ENCODE measurements around the gene ATP6V0B.

The ATP6V0B gene

DNA sequence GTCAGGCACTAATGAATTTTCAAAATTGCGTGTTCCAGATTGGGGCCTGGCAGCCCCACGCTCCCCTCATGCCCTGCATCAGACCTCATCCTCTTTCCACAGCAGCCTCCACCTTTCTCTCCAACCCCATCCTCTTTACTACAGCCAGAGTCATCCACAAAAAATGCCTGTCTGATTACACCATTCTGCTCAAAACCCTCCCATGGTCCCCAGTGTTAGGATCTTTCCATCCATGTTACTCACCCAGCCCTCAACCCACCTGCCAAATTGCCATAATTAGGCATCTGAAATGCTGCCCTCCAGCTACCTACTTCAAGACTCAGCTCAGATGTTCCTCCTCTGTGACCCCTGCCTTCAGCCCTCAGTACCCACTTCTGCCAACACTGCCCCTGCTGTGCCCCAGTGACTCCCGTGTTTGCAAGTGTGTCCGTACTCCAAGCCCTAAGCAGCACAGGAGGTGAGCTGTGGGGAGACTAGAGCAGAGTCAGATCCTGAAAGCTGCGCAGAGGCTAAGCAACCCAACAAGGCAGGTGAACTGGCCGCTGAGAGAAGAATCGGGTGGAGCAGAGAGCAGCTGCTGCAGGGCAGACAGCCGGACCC lies 41.9 kb upstream of the ATP6V0B start:
- no peaks in the 10 kb centered on the region for H3K9me3 Mint-ChIP-seq
- H3K4me3 Mint-ChIP-seq: peak overlapping the region; percentile 84
- TF ChIP-seq, protein P1, sequence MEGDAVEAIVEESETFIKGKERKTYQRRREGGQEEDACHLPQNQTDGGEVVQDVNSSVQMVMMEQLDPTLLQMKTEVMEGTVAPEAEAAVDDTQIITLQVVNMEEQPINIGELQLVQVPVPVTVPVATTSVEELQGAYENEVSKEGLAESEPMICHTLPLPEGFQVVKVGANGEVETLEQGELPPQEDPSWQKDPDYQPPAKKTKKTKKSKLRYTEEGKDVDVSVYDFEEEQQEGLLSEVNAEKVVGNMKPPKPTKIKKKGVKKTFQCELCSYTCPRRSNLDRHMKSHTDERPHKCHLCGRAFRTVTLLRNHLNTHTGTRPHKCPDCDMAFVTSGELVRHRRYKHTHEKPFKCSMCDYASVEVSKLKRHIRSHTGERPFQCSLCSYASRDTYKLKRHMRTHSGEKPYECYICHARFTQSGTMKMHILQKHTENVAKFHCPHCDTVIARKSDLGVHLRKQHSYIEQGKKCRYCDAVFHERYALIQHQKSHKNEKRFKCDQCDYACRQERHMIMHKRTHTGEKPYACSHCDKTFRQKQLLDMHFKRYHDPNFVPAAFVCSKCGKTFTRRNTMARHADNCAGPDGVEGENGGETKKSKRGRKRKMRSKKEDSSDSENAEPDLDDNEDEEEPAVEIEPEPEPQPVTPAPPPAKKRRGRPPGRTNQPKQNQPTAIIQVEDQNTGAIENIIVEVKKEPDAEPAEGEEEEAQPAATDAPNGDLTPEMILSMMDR (IDR thresholded peaks at IDR 0.05): no peak
- DNase-seq: peak; percentile 16
- H3K4me1 Mint-ChIP-seq: peaks cover 16% of the 10 kb centered on the region
- no peak overlapping the region for H3K27ac Mint-ChIP-seq
- peaks cover 50% of the 10 kb centered on the region for H3K27me3 Mint-ChIP-seq (ENCODE audit: low read depth, poor library complexity)
- H3K36me3 Mint-ChIP-seq (ENCODE audit: low read depth): peaks cover 8% of the 10 kb centered on the region

DNA sequence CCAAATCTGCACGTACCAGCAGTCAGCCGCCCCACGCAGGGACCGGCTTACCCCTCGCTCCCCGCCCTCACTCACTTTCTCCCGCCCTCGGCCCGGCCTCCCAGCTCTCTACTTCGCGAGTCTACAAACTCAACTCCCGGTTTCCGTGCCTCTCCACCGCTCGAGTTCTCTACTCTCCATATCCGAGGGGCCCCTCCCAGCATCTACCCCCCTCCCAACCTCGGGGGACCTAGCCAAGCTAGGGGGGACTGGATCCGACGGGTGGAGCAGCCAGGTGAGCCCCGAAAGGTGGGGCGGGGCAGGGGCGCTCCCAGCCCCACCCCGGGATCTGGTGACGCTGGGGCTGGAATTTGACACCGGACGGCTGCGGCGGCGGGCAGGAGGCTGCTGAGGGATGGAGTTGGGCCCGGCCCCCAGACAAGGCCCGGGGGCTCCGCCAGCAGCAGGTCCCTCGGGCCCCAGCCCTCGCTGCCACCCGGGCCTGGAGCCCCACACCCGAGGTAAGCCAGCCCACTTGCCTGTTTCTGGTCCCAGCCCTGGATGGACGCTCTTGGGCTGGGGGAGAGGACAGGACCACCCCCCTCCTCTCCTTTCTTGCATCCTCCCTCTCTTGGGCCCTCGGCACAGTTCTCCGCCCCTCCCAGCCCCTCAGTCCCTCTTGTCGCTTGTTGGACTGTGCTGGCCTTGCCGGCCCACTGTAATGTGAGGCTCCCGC lies 41.2 kb upstream of the ATP6V0B start, which contains the start of gene ARTN:
Gene ARTN (plus strand): TSS at position 416 of the 715 bp plus-strand sequence. CDS start 1,856 bp downstream, outside the sequence.
- TF ChIP-seq, protein P1 (IDR thresholded peaks at IDR 0.05): no peak
- peak within 1 kb of the TSS; percentile 84 for H3K4me3 Mint-ChIP-seq
- H3K27me3 Mint-ChIP-seq (ENCODE audit: low read depth, poor library complexity): peaks cover 56% of the 10 kb centered on the region
- H3K36me3 Mint-ChIP-seq (ENCODE audit: low read depth): peaks cover 6% of the 10 kb centered on the region
- H3K9me3 Mint-ChIP-seq: no peaks in the 10 kb centered on the region
- H3K27ac Mint-ChIP-seq: no peak within 1 kb of the TSS
- peak; percentile 73 for DNase-seq
- peaks cover 16% of the 10 kb centered on the region for H3K4me1 Mint-ChIP-seq

DNA sequence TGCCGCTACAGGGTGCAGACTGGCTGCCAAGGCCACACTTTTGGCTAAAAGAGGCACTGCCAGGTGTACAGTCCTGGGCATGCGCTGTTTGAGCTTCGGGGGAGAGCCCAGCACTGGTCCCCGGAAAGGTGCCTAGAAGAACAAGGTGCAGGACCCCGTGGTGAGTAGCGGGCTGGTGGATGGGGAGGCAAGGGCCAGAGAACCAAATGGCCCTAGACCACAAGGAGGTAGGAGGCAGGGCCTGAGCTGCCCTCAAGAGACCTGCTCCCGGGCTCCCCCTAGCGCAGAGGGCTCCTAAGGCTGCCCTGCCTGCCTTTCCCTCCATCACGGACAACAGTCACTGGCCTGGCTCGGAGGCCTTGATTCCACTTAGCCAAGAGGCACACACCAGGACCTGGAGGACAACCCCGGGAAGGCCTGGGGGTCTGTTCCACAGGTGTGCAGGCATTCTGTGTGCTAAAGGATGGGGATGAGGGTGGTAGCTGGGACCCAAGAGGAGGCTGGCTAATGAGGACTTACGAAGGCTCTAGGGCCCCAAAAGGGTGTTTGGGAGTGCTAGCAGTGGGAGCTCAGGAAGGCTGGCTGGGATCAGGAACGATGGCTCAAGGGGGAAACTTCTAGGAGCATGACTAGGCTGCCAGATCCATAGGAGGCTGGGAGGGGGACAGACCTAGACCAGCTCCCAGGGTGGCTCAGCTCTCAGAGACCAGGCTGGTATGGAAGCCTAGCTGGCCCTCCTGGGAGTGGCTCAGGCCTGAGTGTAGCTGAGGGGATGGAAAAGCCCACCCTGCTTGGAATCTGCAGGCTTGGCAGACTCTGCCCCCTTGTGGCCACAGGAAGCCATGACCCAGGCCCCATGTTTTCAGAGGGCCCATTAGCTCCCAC lies 40.4 kb upstream of the ATP6V0B start:
- peak; percentile 82 for DNase-seq
- Mint-ChIP-seq H3K4me3 (peak overlapping the region; percentile 84), H3K27me3 (ENCODE audit: low read depth, poor library complexity) (peaks cover 64% of the 10 kb centered on the region), H3K9me3 (no peaks in the 10 kb centered on the region), H3K4me1 (peaks cover 16% of the 10 kb centered on the region), H3K36me3 (ENCODE audit: low read depth) (peaks cover 5% of the 10 kb centered on the region), H3K27ac (no peak overlapping the region)
- TF ChIP-seq, protein P1 (IDR thresholded peaks at IDR 0.05): peak; percentile 87

DNA sequence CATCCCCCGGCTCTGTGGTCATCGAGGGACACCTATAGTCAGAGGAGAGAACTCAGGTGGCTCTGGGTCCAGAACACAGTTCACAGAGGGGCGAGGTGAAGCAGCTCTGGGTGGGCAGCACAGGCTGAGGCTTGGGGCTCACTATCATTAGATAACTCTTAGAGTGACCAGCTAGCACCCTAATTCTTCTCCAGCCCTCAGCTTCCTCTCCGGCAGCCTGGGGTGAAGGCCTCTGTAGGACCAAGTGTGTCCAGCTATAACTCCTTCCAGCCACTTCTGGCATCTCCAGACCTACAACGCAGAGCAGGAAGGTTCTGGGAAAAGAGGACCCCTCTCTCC lies 39.8 kb upstream of the ATP6V0B start:
- no peak for DNase-seq
- TF ChIP-seq, protein P1 (IDR thresholded peaks at IDR 0.05): peak; percentile 3
- Mint-ChIP-seq H3K27ac (no peak overlapping the region), H3K36me3 (ENCODE audit: low read depth) (no peaks in the 10 kb centered on the region), H3K9me3 (no peaks in the 10 kb centered on the region), H3K27me3 (ENCODE audit: low read depth, poor library complexity) (peaks cover 70% of the 10 kb centered on the region), H3K4me1 (peaks cover 16% of the 10 kb centered on the region), H3K4me3 (peak overlapping the region; percentile 58)

DNA sequence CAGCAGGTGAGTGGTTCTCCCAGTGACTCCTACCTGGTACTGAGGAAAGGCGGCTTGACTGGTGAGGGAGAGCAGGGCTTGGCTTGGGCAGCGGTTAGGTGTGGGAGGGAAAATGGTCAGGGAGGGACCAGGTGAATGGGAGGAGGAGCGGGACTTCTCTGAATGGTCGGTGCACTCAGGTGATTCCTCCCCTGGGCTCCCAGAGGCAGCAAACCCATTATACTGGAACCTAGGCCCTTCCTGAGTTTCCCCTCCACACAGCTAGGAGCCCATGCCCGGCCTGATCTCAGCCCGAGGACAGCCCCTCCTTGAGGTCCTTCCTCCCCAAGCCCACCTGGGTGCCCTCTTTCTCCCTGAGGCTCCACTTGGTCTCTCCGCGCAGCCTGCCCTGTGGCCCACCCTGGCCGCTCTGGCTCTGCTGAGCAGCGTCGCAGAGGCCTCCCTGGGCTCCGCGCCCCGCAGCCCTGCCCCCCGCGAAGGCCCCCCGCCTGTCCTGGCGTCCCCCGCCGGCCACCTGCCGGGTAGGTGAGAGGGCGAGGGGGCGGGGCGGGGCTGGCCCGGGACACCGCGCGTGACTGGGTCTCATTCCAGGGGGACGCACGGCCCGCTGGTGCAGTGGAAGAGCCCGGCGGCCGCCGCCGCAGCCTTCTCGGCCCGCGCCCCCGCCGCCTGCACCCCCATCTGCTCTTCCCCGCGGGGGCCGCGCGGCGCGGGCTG lies 38.9 kb upstream of the ATP6V0B start:
- H3K4me1 Mint-ChIP-seq: peaks cover 16% of the 10 kb centered on the region
- TF ChIP-seq, protein P1 (IDR thresholded peaks at IDR 0.05): no peak
- peaks cover 74% of the 10 kb centered on the region for H3K27me3 Mint-ChIP-seq (ENCODE audit: low read depth, poor library complexity)
- H3K4me3 Mint-ChIP-seq: peak overlapping the region; percentile 58
- no peaks in the 10 kb centered on the region for H3K36me3 Mint-ChIP-seq (ENCODE audit: low read depth)
- H3K27ac Mint-ChIP-seq: no peak overlapping the region
- DNase-seq: peak; percentile 63
- H3K9me3 Mint-ChIP-seq: no peaks in the 10 kb centered on the region
